Natural killer cell (primary cell): ENCODE results near the gene SLC22A23. TPM values are rescaled to one million over a fixed set of nuclear protein-coding genes. Genes with fewer than 3 reads are reported as not detected.

Experiments used
- ATAC-seq, 3 donors: fragments of 150-1000 bp in 2 of 3; fragments of 200-7000 bp in 1 of 3; cut with Tn5 transposase; 1 replicate in 1 of 3; 2 replicates in 2 of 3; pipeline ENCODE4 v1.10.0; 2021; ENCODE audit warnings: mild to moderate bottlenecking in 2 of 3, moderate library complexity in 2 of 3
- DNase-seq, 2 donors: peaks; one replicate each; pipeline versions ENCODE4 v3.0.0 to v3.0.0-alpha.2; 2013 to 2021; ENCODE audit warnings: mixed read lengths in 1 of 2
- H3K27ac ChIP-seq: one replicate; pipeline ENCODE4 v1.5.1; 2013; ENCODE audit warnings: mild to moderate bottlenecking, low read length
- H3K27me3 ChIP-seq: one replicate; pipeline ENCODE4 v1.6.1; 2013; ENCODE audit warnings: low read length; ENCODE audit not compliant: control insufficient read depth, insufficient read depth
- H3K36me3 ChIP-seq: one replicate; pipeline ENCODE4 v1.6.1; 2013; ENCODE audit warnings: low read length; ENCODE audit not compliant: control insufficient read depth, insufficient read depth
- H3K4me1 ChIP-seq: one replicate; pipeline ENCODE4 v1.6.1; 2013; ENCODE audit warnings: low read length; ENCODE audit not compliant: control insufficient read depth, insufficient read depth
- H3K4me3 ChIP-seq: one replicate; pipeline ENCODE4 v1.5.1; 2013; ENCODE audit warnings: low read length
- H3K9me3 ChIP-seq: one replicate; pipeline ENCODE4 v1.6.1; 2013; ENCODE audit warnings: low read length; ENCODE audit not compliant: control insufficient read depth, insufficient read depth
- H3K27ac Mint-ChIP-seq, 2 donors: one replicate each; pipeline ENCODE4 v1.8.0; 2022; ENCODE audit warnings: mild to moderate bottlenecking in 2 of 2, mixed read lengths in 2 of 2, moderate library complexity in 1 of 2
- H3K27me3 Mint-ChIP-seq, 2 donors: one replicate each; pipeline ENCODE4 v1.8.0; 2022; ENCODE audit warnings: low read depth in 2 of 2, mixed read lengths in 2 of 2
- H3K36me3 Mint-ChIP-seq: one replicate; pipeline ENCODE4 v1.8.0; 2022; ENCODE audit warnings: mixed read lengths
- H3K4me1 Mint-ChIP-seq, 2 donors: one replicate each; pipeline ENCODE4 v1.8.0; 2022; ENCODE audit warnings: mixed read lengths in 2 of 2
- H3K4me3 Mint-ChIP-seq: one replicate; pipeline ENCODE4 v1.8.0; 2022; ENCODE audit warnings: mild to moderate bottlenecking, moderate library complexity, mixed read lengths
- H3K9me3 Mint-ChIP-seq, 2 donors: one replicate each; pipeline ENCODE4 v1.8.0; 2022; ENCODE audit warnings: mixed read lengths in 2 of 2
- CTCF ChIP-seq: fragments of 200-600 bp; IDR thresholded peaks from one replicate; pipeline ENCODE4 v1.8.0; 2022; ENCODE audit warnings: antibody characterized with exemption
- WGBS: methylation state at CpG from one replicate; pipeline ENCODE4 v1.1.7; 2013; ENCODE audit warnings: missing lambda C conversion rate; ENCODE audit not compliant: insufficient coverage; 5-methylcytosine and 5-hydroxymethylcytosine counted together
- intact Hi-C: fragments of 100-400 bp; cut with micrococcal nuclease; formaldehyde crosslinking; loops from one replicate; pipeline ENCODE4 v1.14.2; 2022
- total RNA-seq, 4 donors: library from RNA; stranded (reverse); fragments of 120-200 nt in 1 of 4; gene quantifications; one replicate each; pipeline versions ENCODE4 v1.2.3 to v1.2.4, GENCODE V29; 2013 to 2022

Gene SLC22A23
- total RNA-seq, 3 donors from 2014 or later (not counting 1 experiment from before 2014, with no cell fraction given): 0.24 to 0.79 (median 0.38) TPM

GRCh38 chr6:3280866-3281465, 175.9 kb downstream of the SLC22A23 start:
- no peaks in the 10 kb centered on the region for H3K36me3 Mint-ChIP-seq
- H3K27me3 Mint-ChIP-seq: no peaks in the 10 kb centered on the region
- no peaks in the 10 kb centered on the region for H3K9me3 ChIP-seq
- DNase-seq (no peak), ATAC-seq (no peak)
- no peak overlapping the region for H3K27ac Mint-ChIP-seq
- no peaks in the 10 kb centered on the region for H3K4me1 ChIP-seq
- peaks cover 3% of the 10 kb centered on the region for H3K36me3 ChIP-seq
- H3K4me1 Mint-ChIP-seq: peaks cover 0 to 10% of the 10 kb centered on the region in 2 donors
- H3K27me3 ChIP-seq: no peaks in the 10 kb centered on the region
- TF ChIP-seq CTCF: no peak
- WGBS: 90% methylated on average over 14 of the region's 14 CpGs
- H3K4me3 ChIP-seq: no peak overlapping the region
- H3K27ac ChIP-seq: no peak overlapping the region
- intact Hi-C loops: no loop called here
- H3K4me3 Mint-ChIP-seq: no peak overlapping the region
- no peaks in the 10 kb centered on the region for H3K9me3 Mint-ChIP-seq

GRCh38 chr6:3280091-3280490, 176.8 kb downstream of the SLC22A23 start:
- Mint-ChIP-seq H3K27me3 (no peaks in the 10 kb centered on the region), H3K4me3 (no peak overlapping the region), H3K9me3 (no peaks in the 10 kb centered on the region), H3K27ac (no peak overlapping the region), H3K36me3 (no peaks in the 10 kb centered on the region), H3K4me1 (peaks cover 0 to 10% of the 10 kb centered on the region in 2 donors)
- Histone ChIP-seq H3K27me3 (no peaks in the 10 kb centered on the region), H3K4me1 (no peaks in the 10 kb centered on the region), H3K36me3 (peaks cover 3% of the 10 kb centered on the region), H3K9me3 (no peaks in the 10 kb centered on the region), H3K27ac (no peak overlapping the region), H3K4me3 (no peak overlapping the region)
- DNase-seq (no peak), ATAC-seq (no peak)
- intact Hi-C loops: no loop called here
- no peak for TF ChIP-seq CTCF
- 89% methylated on average over 14 of the region's 14 CpGs for WGBS

GRCh38 chr6:3278691-3279090, 178.2 kb downstream of the SLC22A23 start:
- Histone ChIP-seq H3K27me3 (no peaks in the 10 kb centered on the region), H3K4me3 (no peak overlapping the region), H3K9me3 (no peaks in the 10 kb centered on the region), H3K27ac (no peak overlapping the region), H3K4me1 (no peaks in the 10 kb centered on the region), H3K36me3 (peaks cover 3% of the 10 kb centered on the region)
- no peak for TF ChIP-seq CTCF
- no peaks in the 10 kb centered on the region for H3K36me3 Mint-ChIP-seq
- ATAC-seq: no peak
- no peak for DNase-seq
- WGBS: 94% methylated on average over 4 of the region's 4 CpGs
- H3K27ac Mint-ChIP-seq: no peak overlapping the region
- H3K4me1 Mint-ChIP-seq: peaks cover 8 to 17% of the 10 kb centered on the region in 2 donors
- no peaks in the 10 kb centered on the region for H3K9me3 Mint-ChIP-seq
- intact Hi-C loops: loop anchor here (1.0 kb wide), 2 partner anchors 454 to 713 kb away; no protein-coding TSS in a partner anchor
- H3K27me3 Mint-ChIP-seq: no peaks in the 10 kb centered on the region
- H3K4me3 Mint-ChIP-seq: no peak overlapping the region
